ENCODE measurements around the gene ALS2.

ALS2 gene

DNA sequence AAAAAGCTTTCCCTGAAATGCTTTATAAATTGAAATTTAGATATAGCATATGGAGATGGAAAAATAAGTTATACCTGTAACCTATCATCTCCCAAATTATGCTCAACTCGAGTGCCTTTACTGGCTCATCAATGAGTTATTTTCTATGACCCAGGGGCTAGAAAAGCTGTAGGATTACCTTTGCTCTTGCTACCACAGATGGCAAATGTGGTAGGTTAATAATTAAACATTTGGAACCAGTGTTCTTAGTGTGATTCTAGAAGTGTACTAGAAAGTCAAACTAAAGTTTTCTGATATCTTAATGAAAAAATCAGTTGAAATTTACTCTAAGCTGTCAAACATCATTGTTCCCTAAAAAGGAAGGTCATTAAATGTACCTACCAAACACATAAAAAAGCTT lies 22.5 kb downstream of the ALS2 start:
- in situ Hi-C loops (cut with MboI; ENCODE audit: low sequenced_read_pairs), result no loop called here

DNA sequence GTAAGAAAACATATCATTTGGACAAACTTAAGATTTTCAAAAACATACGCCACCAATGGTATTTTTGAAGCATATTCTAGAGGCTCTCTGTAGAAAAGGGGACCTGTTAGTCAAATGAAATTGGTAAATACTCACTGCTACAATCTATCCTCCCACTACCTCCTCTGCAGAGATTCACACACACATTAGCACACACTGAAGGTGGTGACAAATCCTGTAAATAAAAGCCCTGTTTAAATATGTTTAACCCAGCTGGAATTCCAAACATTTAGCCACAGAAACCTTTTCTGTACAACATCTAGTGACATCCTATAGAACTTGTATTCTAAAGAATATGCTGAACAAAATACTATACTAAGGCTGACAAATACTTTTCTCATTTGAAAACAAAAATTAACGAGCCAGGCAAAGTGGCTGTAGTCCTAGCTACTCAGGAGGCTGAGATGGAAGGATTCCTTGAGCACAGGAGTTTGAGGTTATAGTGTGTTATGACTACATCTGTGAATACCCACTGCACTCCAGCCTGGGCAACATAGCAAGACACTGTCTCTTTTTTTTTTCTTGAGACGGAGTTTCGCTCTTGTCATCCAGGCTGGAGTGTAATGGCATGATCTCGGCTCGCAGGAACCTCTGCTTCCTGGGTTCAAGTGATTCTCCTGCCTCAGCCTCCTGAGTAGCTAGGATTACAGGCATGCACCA lies 25.9 kb downstream of the ALS2 start:
- in situ Hi-C loops (cut with MboI; ENCODE audit: low sequenced_read_pairs), result no loop called here

DNA sequence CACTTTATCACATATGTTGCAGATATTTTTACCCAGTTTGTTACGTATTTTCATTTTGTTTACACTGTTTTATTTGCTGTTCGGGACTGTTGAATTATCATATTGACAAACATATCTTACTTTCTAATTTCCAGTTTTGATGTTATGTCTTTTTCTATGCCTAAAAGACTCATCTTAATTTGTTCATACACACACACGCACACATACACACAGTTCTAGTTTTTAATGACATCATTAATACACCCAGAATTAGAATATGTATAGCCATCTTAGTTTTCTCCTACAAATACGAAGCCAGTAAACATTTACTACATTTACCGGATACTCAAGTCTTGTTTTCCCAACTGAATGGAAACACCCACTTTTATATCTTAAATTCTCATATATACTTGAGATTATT lies 29.2 kb downstream of the ALS2 start:
- in situ Hi-C loops (cut with MboI; ENCODE audit: low sequenced_read_pairs), result no loop called here

DNA sequence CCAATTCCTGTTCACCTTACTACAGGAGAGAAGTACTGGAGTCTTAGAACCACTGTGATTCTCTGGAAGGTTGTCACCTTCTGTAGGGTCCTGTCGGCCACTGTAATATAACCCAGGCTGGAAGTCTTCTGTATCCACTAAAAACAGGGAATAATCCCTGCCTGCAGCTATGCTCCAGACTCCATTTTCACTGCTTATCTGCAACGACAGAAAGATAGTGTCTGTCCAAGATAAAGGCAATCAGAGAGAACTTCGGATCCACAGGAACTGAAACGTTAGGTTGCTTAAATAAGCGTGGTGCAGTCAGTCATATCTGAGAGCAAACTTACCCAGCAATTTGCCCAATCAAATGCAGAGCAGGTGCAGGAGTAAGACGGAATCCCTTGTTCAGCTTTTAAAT lies 34.2 kb downstream of the ALS2 start:
- in situ Hi-C loops (cut with MboI; ENCODE audit: low sequenced_read_pairs), result no loop called here

DNA sequence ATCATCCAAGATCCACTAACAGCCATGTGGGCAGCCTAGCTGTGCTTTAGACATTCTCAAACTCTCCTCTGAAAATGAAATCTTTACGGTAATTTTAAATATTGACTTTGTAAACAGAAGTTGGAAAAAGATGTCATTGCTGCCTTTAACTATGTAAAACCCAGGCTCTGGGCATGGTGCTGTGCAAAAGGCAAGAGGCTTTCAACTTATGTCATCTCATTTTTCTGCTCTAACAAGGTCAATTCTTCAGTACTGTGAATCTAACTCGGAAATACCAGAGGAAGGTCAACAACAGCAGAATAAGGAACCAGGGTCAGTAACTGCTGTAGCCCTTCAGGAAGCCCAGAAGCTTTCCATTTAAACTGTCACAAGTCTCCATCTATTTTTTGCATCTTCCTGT lies 45.2 kb downstream of the ALS2 start:
- in situ Hi-C loops (cut with MboI; ENCODE audit: low sequenced_read_pairs), result no loop called here

DNA sequence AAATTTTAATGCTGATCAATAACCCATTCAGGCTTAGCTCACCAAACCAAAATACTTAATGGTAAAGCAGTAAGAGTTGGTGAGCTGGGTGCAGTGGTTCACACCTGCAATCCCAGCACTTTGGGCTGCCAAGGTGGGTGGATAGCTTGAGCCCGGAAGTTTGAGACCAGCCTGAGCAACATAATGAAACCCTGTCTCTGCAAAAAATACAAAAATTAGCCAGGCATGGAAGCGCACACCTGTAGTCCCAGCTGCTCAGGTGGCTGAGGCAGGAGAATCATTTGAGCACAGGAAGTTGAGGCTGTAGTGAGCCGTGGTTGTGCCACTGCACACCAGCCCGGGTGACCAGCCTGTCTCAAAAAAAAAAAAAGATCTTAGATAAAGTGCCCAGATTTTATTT lies 46.6 kb downstream of the ALS2 start:
- in situ Hi-C loops (cut with MboI; ENCODE audit: low sequenced_read_pairs), result no loop called here

DNA sequence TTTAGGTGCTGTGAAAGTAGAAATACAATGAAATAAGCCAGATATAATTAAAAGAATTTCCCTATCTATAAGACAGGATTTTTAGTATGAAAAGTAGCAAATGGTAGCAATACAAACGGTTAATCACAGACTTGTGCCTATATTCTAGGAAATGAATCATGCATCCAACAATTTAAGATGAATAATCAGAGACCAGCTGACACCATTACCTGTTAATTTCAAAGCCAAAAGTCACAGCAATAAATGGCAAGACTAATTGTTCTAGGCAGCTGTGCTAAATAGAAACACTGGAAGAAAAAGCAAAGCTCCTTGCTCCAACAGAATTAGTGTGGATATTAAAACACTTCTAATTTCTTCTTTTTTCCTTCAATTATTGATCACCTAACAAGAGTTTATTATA lies 47.2 kb downstream of the ALS2 start:
- in situ Hi-C loops (cut with MboI; ENCODE audit: low sequenced_read_pairs), result no loop called here

DNA sequence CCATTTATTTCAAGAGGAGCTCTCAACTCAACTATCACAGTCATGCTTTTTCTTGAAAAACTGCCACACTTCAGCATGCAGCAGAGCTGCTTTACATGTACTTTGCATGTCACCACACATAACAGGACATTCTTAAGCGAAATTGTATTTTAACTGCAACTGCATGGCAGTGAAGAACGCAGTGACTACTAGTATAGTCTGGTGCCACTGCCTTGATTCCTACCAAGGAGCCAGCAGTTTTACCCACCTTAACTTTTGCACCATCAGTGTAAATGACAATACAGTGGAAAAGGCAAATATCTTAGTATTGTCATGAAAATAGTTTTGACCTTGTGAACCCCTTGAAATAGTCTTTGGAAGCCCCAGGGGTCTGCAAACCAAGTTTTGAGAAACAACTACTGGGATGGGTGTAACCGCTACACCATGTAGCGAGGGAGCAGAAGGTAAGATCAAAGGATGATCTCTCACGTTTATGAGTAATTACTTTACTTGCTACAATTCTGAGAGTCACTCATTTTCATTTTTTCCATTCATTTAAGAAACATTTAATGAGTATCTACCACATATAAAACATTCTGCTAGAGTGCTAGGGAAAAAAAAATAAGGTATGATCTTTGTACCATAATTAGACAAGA lies 50.0 kb downstream of the ALS2 start:
- in situ Hi-C loops (cut with MboI; ENCODE audit: low sequenced_read_pairs), result no loop called here

DNA sequence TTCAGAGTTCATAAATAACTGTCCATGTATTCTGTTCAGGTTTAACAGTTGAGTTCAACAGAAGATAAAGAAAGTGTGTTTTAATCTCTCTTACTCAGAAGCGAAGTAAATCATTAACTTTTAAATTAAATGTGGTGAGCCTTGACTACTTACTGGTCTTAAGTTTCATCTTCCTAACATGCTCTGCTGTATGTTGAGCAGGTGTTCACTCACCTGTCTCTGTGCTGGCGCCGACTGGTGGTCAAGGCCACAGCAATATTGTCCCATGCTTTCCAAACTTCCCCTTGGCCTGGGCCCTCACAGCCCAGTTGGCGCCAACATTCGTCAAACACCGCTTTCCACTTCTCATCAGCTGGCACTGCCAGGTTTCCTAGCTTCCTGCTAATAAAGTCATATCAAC lies 65.3 kb downstream of the ALS2 start:
- in situ Hi-C loops (cut with MboI; ENCODE audit: low sequenced_read_pairs), result no loop called here

DNA sequence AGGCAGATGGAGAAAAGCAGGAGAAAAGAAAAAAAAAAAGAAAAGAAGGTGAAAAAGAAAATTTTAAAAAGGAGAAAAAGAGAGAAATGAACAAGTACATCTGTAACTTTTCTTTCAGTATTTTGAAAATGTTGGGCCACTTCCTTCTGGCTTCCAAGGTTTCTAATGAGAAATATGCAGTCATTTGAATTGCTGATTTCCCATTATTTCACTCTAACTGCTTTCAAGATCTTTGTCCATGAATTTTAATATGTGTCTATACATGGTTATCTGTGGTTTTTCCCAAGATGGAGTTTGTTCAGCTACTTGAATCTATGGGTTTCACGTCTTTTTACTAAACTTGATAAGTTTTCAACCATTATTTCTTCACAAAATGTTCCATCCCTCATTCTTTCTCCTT lies 68.0 kb downstream of the ALS2 start:
- in situ Hi-C loops (cut with MboI; ENCODE audit: low sequenced_read_pairs), result no loop called here

DNA sequence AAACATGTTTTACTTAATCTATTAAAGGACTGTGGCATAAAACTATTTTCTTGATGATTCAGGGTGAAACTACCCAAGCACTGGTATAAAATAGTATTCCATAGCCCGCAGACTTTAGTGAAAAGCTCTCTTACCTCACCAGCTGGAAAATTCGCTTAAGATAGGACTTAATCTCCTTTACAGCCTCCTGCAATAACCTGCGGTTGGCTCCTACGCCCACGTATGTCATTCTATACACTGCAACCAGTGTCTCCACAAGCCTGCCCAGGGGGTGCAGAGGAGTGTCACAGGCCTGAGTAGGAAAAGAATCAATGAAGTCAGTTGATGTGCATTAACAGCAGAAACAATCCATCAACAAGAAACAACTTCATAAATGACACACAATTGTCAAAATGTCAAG lies 71.0 kb downstream of the ALS2 start:
- in situ Hi-C loops (cut with MboI; ENCODE audit: low sequenced_read_pairs), result no loop called here

DNA sequence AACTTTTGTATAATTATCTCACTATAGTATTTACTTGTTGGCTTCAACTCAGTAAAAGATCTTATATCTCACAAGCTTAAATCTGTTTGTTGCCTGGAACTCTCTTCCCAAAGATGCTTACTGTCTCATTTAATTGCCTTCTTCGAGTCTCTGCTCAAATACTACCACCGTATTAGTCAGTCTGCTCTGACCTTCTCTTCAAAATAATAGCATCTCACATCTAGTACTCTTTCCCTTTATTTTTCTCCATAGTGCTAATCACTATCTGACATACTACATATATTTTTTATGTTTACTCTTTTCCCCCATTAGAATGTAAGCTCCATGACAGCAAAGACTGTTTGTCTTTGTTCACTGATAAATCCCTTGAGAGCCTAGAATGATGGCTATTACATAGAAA lies 71.7 kb downstream of the ALS2 start:
- in situ Hi-C loops (cut with MboI; ENCODE audit: low sequenced_read_pairs), result no loop called here

DNA sequence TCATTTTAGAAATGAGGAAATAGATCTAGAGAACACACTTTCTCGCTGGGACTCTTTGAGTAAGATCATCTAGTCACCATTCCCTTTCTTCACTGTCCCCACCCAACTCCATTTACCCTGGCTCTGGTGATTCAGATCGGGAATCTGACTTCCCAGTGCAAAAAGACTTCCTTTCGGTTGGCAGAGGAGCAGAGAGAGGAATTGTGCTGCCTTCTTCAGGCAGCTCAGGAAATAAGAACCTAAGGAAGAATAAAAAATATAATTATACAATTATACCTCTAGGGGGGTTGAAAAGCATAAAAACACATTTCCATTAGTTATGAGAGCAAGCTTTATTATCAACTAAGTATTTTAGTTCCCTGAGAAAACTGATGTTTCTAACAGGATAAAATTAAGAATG lies 73.0 kb downstream of the ALS2 start:
- in situ Hi-C loops (cut with MboI; ENCODE audit: low sequenced_read_pairs), result no loop called here

DNA sequence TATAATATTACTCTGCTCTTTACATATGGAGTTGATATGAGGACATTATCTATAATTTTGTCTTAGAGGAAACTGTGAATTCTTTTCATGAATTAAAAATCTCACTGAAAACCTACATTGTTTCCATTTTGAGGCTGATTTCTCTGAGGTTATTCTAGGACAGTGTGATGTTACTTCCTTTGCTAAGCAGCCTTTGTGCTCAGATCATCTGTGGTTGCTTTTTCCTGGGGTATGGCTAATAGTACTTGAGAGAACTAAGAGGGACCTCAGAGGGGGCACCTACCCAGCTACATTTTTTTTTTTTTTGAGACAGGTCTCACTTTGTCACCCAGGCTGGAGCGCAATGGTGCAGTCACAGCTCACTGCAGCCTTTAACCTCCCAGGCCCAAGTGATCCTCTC lies 73.6 kb downstream of the ALS2 start:
- in situ Hi-C loops (cut with MboI; ENCODE audit: low sequenced_read_pairs), result no loop called here

DNA sequence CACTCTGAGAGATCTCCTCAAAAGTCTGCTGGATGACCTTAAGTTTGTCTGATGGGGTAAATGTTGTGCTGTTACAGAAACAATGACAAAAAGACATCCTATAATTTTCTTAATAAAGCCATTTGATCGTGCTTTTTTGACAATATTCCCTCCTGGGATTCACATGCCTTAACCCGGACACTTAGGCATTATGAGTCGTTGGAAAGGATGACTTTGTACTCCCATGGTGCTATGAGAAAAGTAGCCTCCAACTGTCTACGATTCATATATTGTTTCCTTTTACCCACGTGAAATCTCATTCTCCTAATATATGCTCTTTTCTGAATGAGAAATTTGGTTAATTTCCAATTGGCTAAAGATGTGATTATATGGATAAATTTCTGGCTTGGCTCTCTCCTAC lies 76.2 kb downstream of the ALS2 start:
- in situ Hi-C loops (cut with MboI; ENCODE audit: low sequenced_read_pairs), result no loop called here

DNA sequence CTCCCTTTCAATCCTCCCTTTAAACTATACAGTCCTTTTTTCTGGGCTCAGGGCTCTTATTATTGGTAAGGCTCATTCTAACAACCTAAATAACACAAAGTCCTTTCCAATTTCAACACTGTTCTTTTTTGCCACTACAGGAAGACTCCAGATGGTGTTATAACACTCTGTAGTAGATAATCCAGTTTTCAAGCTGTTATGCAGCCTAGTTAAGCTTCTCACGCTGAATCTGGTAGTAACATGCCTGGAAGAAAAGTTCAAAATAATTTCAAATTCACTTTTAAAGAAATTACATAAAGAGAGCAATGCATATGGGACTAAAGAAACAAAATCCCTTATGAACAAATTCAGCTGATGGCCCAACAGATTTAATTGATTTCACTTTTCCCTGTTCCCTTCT lies 79.1 kb downstream of the ALS2 start:
- in situ Hi-C loops (cut with MboI; ENCODE audit: low sequenced_read_pairs), result no loop called here

DNA sequence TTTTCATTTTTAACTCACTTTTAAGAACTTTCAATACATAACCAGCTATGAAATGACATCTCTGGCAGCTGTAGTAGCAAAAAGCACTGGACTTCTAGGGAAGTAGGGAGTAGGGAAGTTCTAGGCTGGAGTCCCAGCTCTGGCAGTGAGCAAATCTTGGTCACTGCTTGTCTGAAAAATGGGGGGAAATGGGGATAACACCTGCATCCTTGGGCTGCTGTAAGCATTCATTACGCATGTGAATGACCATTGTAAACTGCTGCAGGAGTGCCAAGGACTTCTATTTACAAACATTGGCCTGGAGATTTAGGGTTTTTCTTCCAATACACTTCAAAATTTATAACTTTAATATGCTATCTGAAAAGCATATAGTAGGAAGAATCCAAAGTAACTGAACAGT lies 81.3 kb downstream of the ALS2 start:
- in situ Hi-C loops (cut with MboI; ENCODE audit: low sequenced_read_pairs), result no loop called here

DNA sequence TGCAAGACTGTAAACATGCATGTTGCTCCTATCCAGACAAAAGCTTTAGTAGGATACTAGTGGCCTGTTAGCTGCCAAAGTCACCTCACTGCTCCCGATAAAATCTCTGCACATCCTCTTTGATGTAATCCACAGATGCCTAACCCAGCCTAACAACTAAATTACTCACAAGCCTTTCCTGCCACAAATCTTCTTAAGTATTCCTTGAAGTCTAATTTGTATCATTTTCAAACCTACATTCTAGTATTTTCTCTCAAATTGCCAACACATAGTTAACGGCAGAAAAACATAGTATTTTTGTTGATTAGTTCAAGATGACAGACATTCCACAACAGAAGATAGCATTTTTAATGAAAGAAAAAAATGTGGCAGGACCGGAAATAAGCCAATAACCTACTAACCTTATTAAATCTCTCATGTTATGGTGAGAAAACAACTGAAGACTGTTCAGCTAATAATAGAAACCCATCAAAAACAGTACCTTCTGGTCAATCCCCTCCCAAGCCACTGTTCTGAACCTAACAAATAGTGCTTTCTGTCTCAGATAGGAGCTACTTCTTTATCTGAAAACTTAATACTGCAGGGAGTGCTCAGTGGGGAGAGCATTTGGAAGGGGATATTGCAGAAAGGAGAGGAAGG lies 82.0 kb downstream of the ALS2 start, which contains the start of gene MPP4:
TSS of gene MPP4 (minus strand) at position 57 of the 639 bp plus-strand sequence. CDS start 4,690 bp downstream, outside the sequence.
- in situ Hi-C loops (cut with MboI; ENCODE audit: low sequenced_read_pairs), result no loop called here

DNA sequence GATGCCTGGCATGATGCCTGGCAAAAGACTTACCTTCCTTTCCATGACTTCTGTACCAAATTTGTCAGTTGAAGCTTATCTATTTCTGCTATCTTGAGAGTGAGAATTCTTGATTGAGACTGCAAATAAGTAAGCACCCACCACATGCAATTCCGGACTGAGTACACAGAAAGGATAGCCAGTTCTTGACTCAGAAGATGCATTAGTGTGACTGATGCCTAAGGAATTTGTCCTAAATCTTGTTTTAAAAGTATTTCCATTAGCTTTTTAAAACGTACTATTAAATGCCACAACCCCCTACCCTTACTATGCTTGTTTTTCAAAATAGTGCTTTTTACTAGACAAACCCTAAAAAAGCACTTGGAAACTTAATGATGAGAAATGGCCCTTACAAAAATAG lies 82.8 kb downstream of the ALS2 start:
- in situ Hi-C loops (cut with MboI; ENCODE audit: low sequenced_read_pairs), result no loop called here

DNA sequence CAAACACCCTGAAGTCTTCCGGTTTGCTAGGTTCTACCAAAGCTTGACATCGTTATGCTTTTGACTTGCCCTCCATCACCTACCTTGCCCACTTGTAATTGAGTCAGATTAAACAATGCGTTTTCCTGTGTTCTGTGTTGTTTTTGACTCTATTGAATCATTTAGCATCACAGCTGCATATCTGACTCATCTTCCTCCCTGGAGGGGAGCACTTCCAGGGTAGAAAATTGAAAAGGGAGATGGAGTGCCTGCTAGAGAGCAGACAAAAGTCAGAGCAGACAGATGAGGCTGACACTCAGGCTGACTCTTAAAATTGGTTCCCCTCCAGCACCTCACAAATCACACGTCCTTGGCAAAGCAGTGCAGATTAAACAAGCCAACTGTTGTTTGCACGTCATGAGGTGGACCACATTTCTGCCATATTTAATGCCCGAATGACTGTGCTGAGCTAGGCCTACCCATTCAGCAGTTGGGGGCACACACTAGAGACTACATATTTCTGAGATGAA lies 84.5 kb downstream of the ALS2 start:
- in situ Hi-C loops (cut with MboI; ENCODE audit: low sequenced_read_pairs), result no loop called here

DNA sequence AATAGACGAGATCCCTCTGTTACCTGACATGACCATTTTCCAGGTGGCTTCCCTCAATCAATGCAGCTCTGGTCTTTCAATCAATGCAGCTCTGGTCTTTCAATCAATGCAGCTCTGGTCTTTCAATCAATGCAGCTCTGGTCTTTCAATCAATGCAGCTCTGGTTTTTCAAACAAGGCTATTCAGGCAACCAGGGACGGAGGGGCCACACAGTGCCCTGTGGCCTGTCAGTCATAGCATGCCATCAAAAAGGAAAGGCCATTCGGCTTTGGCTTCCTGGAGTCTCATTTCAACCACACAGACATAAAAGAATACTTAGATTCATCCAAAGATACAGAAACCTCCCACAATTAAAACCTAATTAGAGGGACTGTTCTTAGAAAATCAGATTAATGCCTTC lies 95.6 kb downstream of the ALS2 start:
- in situ Hi-C loops (cut with MboI; ENCODE audit: low sequenced_read_pairs), result no loop called here

DNA sequence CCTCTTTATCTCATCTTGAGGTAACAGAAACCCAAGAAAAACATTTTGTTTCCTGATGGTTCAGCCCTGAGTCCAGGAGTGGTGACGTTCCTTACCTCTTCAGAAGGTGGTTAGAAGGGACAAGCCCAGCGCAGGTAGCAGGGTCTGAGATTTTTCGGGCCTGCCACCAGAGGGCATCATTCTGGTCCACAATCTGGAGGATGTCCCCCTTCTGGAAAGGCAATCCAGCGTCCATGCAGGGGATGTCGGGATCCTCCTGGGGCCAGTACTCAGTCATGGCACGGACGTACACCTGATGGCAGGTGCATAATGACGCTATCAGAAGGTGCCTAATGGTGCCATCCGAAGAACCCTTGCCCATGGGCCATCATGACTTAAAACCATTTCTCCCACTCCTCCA lies 100.0 kb downstream of the ALS2 start:
- in situ Hi-C loops (cut with MboI; ENCODE audit: low sequenced_read_pairs), result no loop called here
